Fibroblast of skin of back (primary cell): ENCODE measurements around the gene KRTAP10-8.
"Not testable (repeated sequence)": the region's sequence is repeated elsewhere in the genome, so short reads cannot be mapped to it uniquely, and the experiment has no call there.

ENCODE experiments used
- DNase-seq: peaks from one replicate; pipeline ENCODE4 v3.0.0-alpha.2; 2013

Gene KRTAP10-8

GRCh38 chr21:44646366-44647221, 34.7 kb downstream of the KRTAP10-8 start, which contains the start of gene KRTAP10-11:
Gene KRTAP10-11, plus strand, starts transcription at chr21:44646414. Its CDS starts 45 bp downstream, at chr21:44646459.
- DNase-seq: not testable (repeated sequence)

GRCh38 chr21:44647222-44647552, 35.3 kb downstream of the KRTAP10-8 start:
- no peak for DNase-seq

- DNase-seq: no peak
Measured at GRCh38 chr21:44648557-44649311, 36.9 kb downstream of the KRTAP10-8 start.

- DNase-seq: no peak
Measured at GRCh38 chr21:44649521-44650100, 37.7 kb downstream of the KRTAP10-8 start.

GRCh38 chr21:44650265-44650972, 38.5 kb downstream of the KRTAP10-8 start:
- no peak for DNase-seq

GRCh38 chr21:44650973-44651675, 39.2 kb downstream of the KRTAP10-8 start:
- DNase-seq: no peak

- no peak for DNase-seq
Measured at GRCh38 chr21:44653123-44653522, 41.2 kb downstream of the KRTAP10-8 start.

- DNase-seq: no peak
Measured at GRCh38 chr21:44653656-44654575, 42.0 kb downstream of the KRTAP10-8 start.

GRCh38 chr21:44654576-44655175, 42.8 kb downstream of the KRTAP10-8 start, which contains the start of gene KRTAP12-4:
Gene KRTAP12-4, minus strand, starts transcription at chr21:44654659. Its CDS starts 45 bp downstream, at chr21:44654614.
- DNase-seq: no peak

GRCh38 chr21:44656868-44657267, 45.0 kb downstream of the KRTAP10-8 start:
- no peak for DNase-seq

- DNase-seq: no peak
Measured at GRCh38 chr21:44657635-44658540, 46.0 kb downstream of the KRTAP10-8 start, which contains the start of gene KRTAP12-3. Gene KRTAP12-3, plus strand, starts transcription at chr21:44657932. Its CDS starts 48 bp downstream, at chr21:44657980.

GRCh38 chr21:44658541-44658910, 46.6 kb downstream of the KRTAP10-8 start:
- DNase-seq: no peak

- DNase-seq: no peak
Measured at GRCh38 chr21:44658913-44659595, 47.2 kb downstream of the KRTAP10-8 start.

- not testable (repeated sequence) for DNase-seq
Measured at GRCh38 chr21:44661567-44661966, 49.7 kb downstream of the KRTAP10-8 start.
